CD4-positive, alpha-beta T cell treated with Interleukin-15 for 1 hour (primary cell): ENCODE data around the gene AHCYL2.
"Not testable (repeated sequence)": the region's sequence is repeated elsewhere in the genome, so short reads cannot be mapped to it uniquely, and the experiment has no call there.

Experiments used
- DNase-seq: peaks from one replicate; pipeline ENCODE4 v3.0.0-alpha.2; 2020

The AHCYL2 gene

DNA sequence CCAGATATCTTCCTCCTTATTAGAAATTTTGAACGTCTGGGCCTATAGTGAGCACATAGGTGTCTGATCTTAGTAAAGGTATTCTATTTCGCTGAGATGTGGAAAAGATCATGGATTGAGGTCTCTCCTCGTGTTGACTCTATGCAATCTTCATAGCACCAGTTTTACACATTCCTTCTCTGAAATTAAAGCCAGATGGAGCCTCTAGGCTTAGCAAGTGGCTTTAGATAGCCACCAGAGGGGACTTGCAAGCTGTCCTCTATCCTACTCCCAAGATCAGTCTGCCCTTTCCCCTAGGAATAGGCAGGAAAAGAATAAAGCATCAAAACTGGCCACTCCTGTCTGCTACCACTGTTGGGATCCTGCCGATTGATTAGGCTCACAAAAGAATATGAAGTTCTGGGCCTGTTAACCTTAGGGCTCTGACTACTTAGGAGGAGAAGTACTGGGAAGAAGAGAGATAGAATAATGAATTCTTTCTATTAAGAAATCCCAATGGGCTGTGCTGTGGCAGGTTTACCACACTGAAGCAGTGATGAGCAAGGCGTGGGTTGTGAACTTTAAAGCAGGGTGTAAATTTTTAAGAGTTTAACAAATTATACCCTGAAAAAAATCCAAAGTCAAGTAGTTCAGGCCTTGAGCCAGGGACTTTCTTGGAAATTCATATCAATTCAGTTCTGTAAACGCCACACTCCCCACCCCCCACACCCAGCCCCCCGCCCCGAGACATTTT is 207.2 kb downstream of the AHCYL2 start:
- no peak for DNase-seq

DNA sequence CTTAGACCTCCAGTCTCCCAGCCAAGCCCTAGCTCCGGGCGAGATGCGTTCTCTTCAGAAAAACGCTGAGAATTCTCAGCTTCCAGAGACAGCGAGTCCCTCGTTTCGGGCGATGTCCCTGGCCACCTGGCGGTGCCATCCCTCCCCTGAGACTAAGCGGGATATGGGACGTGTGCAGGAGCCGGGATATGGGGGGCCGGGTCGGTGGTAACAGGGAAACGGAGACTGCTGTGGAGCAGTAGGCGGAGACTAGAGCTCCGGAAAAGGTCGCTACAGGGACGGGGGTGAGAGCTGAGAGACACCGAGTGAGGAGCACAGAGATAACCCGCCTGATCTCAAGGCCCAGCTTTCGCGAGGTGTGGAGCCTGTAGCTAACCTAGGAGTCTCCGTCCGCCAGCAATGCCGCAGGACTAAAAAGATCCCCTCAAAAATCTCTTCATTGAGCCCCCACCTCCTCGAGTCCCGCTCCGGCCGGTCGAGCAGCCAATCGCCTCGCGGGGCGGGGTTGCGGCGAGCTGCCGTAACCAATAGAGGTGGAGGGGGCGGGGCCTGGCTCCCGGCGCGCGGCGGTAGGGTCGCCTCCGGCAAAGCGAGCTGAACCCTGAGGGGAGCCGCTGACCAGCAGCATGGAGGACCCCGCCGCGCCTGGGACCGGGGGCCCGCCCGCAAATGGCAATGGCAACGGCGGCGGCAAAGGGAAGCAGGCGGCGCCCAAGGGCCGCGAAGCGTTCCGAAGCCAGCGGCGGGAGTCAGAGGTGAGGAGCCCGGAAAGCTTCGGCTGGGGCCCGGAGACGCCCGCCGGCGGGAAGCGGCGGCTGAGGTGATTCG is 209.2 kb downstream of the AHCYL2 start, which contains the start of gene STRIP2:
Gene STRIP2, plus strand, starts transcription at position 586 of the 828 bp plus-strand sequence. Its CDS starts 41 bp downstream, at position 627.
- DNase-seq = peak; percentile 83

DNA sequence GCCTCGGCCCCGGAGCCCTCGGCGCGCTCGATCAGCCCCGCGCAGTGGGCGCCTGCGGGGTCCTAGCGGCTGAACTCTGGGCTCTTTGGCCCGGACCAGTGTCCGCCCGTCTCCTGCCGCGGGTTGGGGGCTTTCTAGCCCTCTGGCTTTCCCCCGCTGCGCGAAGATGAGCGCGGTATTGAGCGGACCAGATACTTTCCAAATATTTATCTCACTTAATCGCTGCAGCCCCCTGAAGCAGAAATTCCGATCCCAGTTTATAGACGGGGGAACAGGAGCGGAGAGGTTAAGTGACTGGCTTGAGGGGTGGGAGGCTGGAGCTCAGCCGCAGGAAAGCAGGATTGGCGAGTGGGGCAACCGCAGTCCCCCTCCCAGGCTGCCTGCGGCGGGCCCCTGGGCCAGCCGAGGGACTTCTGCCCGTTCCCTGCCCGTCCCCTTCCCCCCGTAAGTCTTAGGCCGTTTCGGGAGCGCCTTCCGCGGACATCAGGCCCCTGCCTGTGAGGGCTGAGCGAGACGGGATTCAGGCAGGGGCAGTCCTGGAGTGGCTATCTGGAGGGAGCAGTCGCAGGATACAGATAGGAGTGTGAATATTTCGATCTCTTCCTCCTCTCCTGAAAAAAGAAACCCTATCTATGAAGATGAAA is 210.0 kb downstream of the AHCYL2 start:
- no peak for DNase-seq

DNA sequence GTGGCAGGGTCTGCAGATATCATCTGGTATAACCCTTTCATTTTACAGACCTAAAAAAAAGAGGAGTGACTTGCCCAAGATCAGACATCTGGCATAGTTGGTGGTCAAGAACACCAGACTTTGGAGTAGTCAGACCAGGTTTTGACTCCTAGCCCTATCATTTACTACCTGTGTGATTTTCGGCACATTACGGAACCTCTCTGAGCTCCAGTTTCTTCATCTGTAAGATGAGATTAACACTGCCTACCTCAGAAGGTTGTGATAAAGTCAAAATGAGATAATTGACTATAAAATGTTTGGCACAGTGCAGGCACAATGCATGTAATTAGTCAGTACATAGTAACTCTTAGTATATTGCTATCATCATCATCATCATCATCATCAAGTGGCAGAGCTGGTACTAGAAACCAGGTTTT is 210.6 kb downstream of the AHCYL2 start:
- no peak for DNase-seq

DNA sequence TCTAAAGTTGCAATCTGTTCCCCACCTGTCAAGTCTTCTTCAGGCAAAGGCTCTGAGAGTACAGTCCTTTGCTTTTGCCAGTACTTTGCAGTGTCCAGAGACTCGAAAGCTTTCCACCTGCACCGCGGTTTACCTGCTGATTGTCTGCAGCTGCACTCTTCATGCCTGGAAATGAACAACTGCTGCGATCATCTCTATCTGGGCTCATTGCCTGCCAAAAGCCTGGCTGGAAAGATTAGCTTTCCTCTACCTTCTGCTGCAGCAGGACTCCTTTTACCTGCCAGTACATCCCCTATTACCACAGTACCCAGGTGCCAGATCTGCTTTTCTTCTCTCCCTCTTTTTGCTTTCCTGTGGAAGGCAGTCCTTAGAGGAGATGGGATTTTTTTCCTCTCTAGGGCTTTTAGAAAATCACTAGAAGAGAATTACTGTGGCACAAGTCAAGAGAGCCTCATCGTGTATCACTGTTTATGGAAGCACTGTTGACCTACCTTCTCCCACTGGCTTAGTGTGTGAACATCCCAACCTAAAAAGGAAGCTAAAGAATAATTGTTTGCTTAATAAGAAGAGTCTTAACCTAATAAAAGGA is 211.6 kb downstream of the AHCYL2 start:
- DNase-seq = no peak

DNA sequence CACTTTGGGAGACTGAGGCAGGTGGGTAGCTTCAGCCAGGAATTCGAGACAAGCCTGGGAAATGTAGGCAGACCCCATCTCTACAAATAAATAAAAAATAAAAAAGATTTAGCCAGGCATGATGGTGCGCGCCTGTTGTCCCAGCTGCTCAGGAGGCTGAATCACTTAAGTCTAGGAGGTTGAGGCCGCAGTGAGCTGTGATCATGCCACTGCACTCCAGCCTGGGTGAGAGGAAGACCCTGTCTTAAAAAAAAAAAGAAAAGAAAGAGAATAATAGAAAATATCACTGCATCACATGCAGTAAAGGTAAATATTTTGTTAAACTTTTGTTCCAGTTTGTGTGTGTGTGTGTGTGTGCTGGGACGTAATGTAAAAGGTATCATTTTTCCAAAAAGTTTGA is 212.4 kb downstream of the AHCYL2 start:
- no peak for DNase-seq

DNA sequence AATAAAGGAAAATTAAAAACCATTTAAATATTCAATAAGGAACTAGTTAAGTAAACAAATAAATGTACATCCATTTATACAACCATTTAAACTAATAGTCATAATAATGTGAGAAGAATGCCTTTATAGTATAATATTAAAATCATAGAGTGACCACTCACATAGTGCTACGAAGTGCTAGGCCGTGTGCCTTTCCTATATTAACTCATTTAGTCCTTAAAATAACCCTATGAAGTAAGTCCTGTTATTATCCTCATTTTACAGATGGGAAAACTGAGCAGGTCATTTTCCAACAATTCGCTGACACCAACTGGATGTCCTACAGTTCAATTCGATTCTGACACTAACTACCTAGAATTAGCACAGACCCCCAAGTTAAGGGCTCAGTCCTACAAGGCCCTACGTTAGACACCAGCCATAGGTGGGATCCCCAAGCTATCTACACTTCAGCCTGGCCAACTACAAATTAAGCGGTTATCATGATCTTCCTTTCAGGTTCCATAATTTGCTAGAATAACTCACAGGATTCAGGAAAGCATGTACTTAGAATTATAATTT is 213.5 kb downstream of the AHCYL2 start:
- no peak for DNase-seq

DNA sequence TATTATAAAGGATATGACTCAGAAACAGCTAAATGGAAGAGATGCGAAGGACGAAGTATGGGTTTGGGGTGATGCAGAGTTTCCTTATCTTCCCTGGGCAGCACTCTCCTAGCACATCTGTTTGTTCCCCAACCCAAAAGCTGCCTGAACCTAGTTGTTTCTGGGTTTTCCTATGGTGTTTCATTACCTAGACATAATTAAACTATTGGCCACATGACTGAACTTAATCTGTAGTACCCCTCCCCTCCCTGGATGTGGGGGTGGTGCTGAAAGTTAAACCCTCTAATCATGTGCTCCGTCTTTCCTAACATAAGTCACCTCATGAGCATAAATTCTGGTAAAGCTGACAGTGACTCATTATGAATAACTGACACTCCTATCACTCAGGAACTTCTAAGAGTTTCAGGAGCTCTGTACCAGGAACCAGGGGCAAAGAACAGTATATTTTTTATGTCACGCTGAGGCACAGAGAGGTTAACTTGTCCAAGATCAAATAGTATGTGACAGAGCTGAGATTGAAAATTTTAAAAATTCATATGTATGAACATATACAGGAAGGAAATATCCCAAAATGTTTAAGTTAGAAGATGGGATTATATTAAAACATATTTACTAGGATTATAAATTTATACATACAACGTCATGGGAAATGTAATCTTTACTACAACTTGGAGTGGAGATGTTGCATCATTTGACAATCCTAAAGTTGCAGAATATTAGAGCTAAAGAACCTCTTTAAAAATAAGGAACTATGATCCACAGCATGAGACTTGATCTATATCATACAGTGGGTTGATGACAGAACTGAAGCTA is 214.2 kb downstream of the AHCYL2 start:
- no peak for DNase-seq

DNA sequence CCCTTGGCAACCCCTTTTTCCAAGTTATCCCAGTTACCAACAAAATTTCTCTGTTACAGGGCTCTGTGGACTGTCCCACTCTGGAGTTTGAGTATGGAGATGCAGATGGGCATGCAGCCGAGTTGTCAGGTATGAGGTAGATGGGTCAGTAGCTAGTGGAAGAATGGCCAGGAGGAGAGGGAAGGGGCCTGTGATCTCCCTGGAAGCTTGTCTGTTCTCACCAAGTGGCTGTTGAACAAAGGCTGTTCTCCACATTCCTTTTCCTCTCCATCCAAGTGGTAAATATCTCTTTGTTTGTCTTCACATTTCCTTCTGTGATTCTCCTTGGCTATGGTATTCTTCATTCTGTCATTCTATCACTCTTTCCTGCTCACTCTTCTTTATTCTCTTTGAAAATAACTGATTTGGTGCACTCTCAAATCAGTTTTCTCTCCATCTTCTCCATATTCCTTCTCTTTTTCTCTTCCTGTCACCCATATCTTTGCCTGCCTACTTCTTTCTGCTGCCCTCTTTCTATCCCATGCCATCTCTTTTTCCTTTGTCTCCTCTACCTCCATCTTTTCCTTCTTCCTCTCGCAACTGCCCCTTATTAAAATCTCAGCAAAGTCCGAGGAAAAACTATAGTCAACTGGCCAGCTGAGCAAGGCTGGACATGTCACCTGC is 215.3 kb downstream of the AHCYL2 start:
- DNase-seq = no peak

DNA sequence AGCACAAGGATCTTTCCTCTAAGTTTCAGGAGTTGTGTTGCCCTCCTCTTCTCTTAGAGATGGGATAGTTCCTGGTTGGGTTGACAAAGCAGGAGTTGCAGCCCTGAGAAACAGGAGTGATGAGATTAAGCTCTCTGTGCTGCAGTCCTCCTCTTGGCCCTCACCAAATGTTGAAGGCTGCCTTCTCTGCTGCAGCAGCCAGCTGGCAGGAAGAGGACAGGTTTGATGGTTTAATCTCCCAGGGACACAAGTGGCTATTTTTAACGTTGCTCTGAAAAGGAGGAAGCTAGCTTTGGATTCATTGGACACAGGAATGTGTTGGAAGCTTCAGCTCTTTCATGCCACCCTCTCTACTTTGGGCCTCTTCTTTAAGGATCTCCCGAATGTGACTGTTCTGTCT is 218.8 kb downstream of the AHCYL2 start:
- no peak for DNase-seq

DNA sequence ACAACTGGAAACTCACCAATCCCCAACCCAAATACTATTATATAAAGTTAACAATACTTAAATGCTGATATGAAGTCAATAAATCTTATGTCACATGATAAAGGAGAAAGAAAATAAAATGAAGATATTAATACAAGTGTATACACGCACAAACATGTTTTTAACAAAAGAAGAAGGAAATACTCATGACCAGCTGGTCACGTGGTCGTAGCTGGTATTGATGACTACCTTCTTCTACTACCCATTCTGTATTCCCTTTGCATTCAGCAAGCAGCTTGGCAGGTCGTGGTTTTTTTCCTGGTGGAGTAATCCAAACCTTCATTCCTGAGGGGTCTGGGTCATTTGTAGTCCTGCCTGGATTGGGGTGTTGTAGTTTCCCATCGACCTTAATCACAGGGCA is 219.9 kb downstream of the AHCYL2 start:
- not testable (repeated sequence) for DNase-seq

DNA sequence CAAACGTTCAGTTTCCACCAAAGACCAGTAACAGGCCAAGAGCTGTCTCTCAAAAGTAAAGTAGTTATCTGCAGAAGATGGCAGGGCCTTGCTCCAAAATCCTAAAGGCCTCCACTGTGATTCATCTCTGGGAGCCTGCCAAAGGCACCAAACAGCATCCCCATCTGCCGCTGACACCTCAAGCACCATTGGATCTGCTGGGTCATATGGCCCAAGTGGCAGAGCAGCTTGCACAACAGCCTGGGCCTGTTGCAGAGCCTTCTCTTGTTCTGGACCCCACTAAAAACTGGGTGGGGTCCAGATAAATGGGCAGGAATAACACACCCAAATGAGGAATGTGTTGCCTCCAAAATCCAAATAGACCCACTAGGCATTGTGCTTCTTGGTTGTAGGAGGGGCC is 222.1 kb downstream of the AHCYL2 start:
- not testable (repeated sequence) for DNase-seq

DNA sequence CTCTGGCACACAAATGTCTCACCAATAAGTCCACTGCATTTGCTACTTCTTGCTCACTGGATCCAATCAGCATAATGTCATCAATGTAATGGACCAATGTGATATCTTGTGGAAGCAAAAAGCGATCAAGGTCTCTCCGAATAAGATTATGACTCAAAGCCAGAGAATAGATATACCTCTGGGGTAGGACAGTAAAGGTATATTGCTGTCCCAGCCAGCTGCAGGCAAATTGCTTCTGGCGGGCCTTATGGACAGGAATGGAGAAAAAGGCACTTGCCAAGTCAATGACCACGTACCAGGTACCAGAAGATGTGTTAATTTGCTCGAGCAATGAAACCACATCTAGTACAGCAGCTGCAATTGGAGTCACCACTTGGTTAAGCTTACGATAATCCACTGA is 222.6 kb downstream of the AHCYL2 start:
- not testable (repeated sequence) for DNase-seq

DNA sequence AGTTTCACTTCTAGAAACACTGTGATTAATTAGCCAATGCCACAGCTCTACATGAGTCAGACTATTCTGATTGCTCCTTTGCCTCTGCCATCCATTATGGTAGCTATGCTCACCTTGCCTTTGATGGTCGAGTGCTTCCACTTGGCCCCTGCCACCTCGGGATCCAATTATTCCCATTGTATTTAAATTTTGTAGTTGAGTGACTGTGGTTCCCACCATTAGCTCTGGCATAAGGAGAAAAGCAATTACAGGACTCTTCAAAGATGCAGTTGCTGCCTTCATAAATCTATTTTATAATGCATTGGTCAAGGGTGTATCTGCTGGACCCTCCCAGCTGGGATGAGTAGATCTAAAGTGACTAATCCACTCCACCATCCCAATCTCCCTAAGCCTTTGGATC is 223.8 kb downstream of the AHCYL2 start:
- DNase-seq = not testable (repeated sequence)

DNA sequence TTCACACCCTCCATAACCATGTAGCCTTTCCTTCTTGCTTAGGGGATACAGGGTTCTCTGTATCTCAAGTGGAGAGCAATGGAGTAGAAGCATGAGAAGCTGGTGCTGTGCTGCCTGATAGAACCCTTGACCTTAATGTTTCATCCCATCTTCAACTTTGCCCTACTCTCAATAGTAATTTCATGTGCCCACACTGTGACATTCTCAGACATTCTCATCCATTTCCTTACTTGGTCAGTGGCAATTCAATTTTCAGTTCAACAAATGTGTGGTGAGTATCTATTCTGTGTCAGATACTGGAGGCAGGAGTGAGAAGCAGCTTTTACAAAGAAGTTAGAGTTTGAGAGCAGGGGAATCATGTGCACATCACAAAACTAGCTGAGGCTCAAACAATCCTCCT is 225.5 kb downstream of the AHCYL2 start:
- DNase-seq = no peak

DNA sequence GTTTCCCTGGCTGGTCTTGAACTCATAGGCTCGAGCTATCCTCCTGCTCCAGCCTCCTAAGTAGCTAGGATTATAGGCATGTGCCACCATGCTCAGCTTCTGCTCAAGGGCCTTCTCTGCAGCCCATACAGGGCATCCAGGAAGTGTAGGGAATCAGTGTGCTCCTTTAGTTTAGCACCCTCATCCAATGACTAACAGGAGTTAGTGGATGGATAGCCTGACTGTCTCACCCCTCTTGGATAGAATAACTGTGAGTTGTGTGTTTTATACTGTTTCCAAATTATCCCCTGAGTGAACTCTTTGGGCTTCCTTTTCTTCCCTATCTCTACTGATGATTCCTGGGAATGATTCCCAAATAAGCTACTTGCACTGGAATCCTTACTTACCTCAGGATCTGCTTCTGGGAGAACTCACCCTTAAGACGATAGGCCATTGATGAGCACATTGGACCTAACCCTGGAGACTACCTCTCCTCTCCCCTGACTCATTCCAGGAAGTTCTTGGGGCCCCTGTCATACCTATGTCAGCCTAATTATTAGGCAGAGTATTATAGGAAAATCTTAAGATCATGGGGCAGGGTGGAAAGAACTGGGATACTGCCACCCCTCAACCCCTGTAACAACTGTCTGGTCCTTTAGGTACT is 227.9 kb downstream of the AHCYL2 start:
- no peak for DNase-seq

DNA sequence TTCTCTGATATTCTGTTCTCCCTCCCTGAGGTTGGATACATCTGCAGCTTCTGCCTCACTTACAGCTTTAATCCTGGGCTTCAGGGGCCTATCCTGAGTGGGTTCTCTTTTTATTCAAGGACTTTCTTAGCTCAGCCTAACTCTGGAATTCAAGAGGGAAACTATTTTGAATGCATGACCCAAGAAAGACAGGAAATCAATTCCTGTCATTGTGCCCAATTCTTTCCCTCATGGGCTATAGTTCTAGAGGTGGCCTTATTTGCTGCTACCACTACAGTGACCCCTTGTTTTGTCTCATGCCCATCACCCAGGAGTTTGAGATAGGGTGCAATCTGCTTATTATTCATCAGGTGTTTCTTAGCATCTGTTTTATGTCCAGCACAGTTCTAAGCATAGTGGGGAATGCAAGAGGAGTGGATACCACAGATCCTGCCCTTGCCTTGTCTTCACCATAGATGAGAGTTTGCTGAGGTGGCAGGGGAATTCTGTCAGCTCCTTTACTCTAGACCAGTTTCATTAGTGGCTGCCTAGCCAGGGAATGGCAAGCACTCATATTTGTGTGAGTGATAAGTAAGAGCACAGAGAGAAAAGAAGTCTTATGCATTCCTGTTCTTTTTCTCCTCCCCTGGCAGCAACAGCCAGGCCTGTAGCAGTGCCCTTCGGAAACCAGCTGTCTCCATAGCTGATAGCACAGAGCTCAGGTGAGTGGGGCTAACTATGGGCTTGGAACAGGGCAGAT is 228.8 kb downstream of the AHCYL2 start:
- no peak for DNase-seq

DNA sequence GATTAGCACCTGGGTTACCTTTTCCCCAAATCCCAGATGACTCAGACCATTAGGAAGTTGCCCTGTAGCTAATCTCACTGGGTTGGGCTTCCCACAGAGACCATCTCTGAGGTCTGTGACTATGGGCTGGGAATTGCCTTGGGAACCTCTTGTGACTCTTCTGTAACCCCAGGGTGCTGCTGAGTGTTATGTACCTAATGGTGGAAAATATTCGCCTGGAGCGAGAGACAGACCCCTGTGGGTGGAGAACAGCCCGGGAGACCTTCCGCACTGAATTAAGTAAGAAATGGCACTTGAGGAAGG is 229.4 kb downstream of the AHCYL2 start:
- no peak for DNase-seq

DNA sequence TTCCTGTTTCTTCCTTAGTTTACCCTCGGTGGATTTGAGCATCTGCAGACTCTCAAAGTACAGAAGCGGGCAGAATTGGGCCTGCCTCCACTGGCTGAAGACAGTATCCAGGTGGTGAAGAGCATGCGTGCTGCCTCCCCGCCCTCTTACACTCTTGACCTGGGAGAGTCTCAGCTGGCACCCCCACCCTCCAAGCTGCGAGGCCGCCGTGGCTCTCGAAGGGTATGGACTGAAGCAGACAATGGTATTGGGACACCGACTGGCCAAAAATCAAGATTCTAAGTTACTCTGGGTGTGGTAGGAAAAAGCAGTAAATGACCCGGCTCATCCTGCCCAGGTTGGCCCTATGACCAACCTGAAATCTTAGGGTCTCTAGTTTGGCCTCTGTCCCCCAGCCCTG is 231.6 kb downstream of the AHCYL2 start:
- DNase-seq = no peak

DNA sequence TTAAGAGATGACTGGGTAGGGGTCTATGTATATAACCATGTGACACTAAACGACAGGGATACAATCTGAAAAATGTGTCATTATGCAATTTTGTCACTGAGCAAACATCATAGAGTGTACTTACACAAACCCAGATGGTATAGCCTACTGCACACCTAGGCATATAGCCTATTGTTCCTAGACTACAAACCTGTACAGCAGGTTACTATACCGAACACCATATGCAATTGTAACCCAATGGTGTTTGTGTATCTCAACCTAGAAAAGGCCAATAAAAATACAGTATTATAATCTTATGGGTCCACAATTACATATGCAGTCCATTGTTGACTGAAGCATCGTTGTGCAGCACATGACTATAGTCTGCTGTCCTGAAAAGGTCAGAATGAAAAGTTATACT is 232.3 kb downstream of the AHCYL2 start:
- DNase-seq = no peak
